Trophoblast cell (in vitro differentiated cells and primary cell): ENCODE measurements around the gene CD300LG.

Experiments
- DNase-seq, 2 donors: peaks; one replicate each; pipeline ENCODE4 v3.0.0-alpha.2; 2016
- H2AFZ ChIP-seq: 2 replicates; pipeline ENCODE4 v1.6.1; 2013; ENCODE audit warnings: low read length, moderate library complexity, mild to moderate bottlenecking; ENCODE audit not compliant: insufficient read depth, poor library complexity
- H2AK5ac ChIP-seq: 2 replicates; pipeline ENCODE4 v1.6.1; 2013; ENCODE audit warnings: mild to moderate bottlenecking, low read length
- H2BK120ac ChIP-seq: 2 replicates; pipeline ENCODE4 v1.6.1; 2013; ENCODE audit warnings: low read length, mild to moderate bottlenecking, moderate library complexity; ENCODE audit not compliant: insufficient read depth, poor library complexity
- H2BK12ac ChIP-seq: 2 replicates; pipeline ENCODE4 v1.6.1; 2013; ENCODE audit warnings: mild to moderate bottlenecking, low read length, moderate library complexity
- H2BK5ac ChIP-seq: 2 replicates; pipeline ENCODE4 v1.6.1; 2013; ENCODE audit warnings: low read length, low read depth, moderate library complexity, mild to moderate bottlenecking; ENCODE audit not compliant: poor library complexity
- H3K14ac ChIP-seq: 2 replicates; pipeline ENCODE4 v1.6.1; 2013; ENCODE audit warnings: mild to moderate bottlenecking, low read length
- H3K18ac ChIP-seq: 2 replicates; pipeline ENCODE4 v1.6.1; 2013; ENCODE audit warnings: mild to moderate bottlenecking, low read length
- H3K23ac ChIP-seq: 2 replicates; pipeline ENCODE4 v1.6.1; 2013; ENCODE audit warnings: low read length
- H3K27ac ChIP-seq: 2 replicates; pipeline ENCODE4 v1.5.1; 2013; ENCODE audit warnings: low read depth, mild to moderate bottlenecking, inconsistent platforms, low read length, moderate library complexity
- H3K27me3 ChIP-seq: 2 replicates; pipeline ENCODE4 v1.6.1; 2013; ENCODE audit warnings: inconsistent platforms, mild to moderate bottlenecking, low read length, moderate library complexity; ENCODE audit not compliant: insufficient read depth
- H3K36me3 ChIP-seq, 2 experiments: 1 replicate in 1 of 2; 2 replicates in 1 of 2; pipeline ENCODE4 v1.6.1; 2013; ENCODE audit warnings: low read length in 2 of 2, mild to moderate bottlenecking in 2 of 2, moderate library complexity in 1 of 2; ENCODE audit not compliant: insufficient read depth in 2 of 2, control insufficient read depth in 1 of 2
- H3K4ac ChIP-seq: 2 replicates; pipeline ENCODE4 v1.6.1; 2013; ENCODE audit warnings: low read depth, mild to moderate bottlenecking, low read length, moderate library complexity
- H3K4me1 ChIP-seq, 2 experiments: 1 replicate in 1 of 2; 2 replicates in 1 of 2; pipeline ENCODE4 v1.6.1; 2013; ENCODE audit warnings: low read length in 2 of 2, mild to moderate bottlenecking in 2 of 2, moderate library complexity in 1 of 2; ENCODE audit not compliant: insufficient read depth in 2 of 2, control insufficient read depth in 1 of 2
- H3K4me2 ChIP-seq: 2 replicates; pipeline ENCODE4 v1.6.1; 2013; ENCODE audit warnings: inconsistent platforms, mild to moderate bottlenecking, low read length, moderate library complexity
- H3K4me3 ChIP-seq: 2 replicates; pipeline ENCODE4 v1.5.1; 2013; ENCODE audit warnings: mild to moderate bottlenecking, low read depth, low read length, inconsistent platforms
- H3K79me1 ChIP-seq: one replicate; pipeline ENCODE4 v1.6.1; 2013; ENCODE audit warnings: low read length
- H3K79me2 ChIP-seq: 2 replicates; pipeline ENCODE4 v1.6.1; 2013; ENCODE audit warnings: low read length, mild to moderate bottlenecking; ENCODE audit not compliant: control insufficient read depth, insufficient read depth, poor library complexity
- H3K9ac ChIP-seq: 2 replicates; pipeline ENCODE4 v1.6.1; 2013; ENCODE audit warnings: mild to moderate bottlenecking, low read length
- H3K9me3 ChIP-seq: 2 replicates; pipeline ENCODE4 v1.6.1; 2013; ENCODE audit warnings: low read depth, mild to moderate bottlenecking, control low read depth, inconsistent platforms, low read length; ENCODE audit not compliant: insufficient read depth
- H4K12ac ChIP-seq: 2 replicates; pipeline ENCODE4 v1.6.1; 2013; ENCODE audit warnings: low read depth, mild to moderate bottlenecking, low read length, moderate library complexity
- H4K8ac ChIP-seq: 2 replicates; pipeline ENCODE4 v1.6.1; 2013; ENCODE audit warnings: low read depth, mild to moderate bottlenecking, low read length, moderate library complexity
- H4K91ac ChIP-seq: one replicate; pipeline ENCODE4 v1.6.1; 2013; ENCODE audit warnings: low read depth, mild to moderate bottlenecking, low read length, moderate library complexity
- WGBS: extraction: QIAGEN DNeasy Blood & Tissue Kit; methylation state at CpG from one replicate; pipeline ENCODE4 v1.1.7; 2013; ENCODE audit warnings: missing lambda C conversion rate; ENCODE audit not compliant: insufficient read length, insufficient coverage; ENCODE audit errors: extremely low coverage; 5-methylcytosine and 5-hydroxymethylcytosine counted together

Gene CD300LG

GRCh38 chr17:43832976-43833829 lies 13.8 kb upstream of the CD300LG start, which contains the start of gene MPP3:
MPP3 (minus strand) TSS chr17:43833146; CDS start chr17:43831906, 1,240 bp downstream.
- WGBS, result no CpG with 5 or more reads among the region's 87 CpGs

GRCh38 chr17:43834106-43834505 lies 12.9 kb upstream of the CD300LG start:
- WGBS, result no CpG with 5 or more reads among the region's 2 CpGs
- Histone ChIP-seq H3K18ac (no peak overlapping the region), H3K9ac (no peak overlapping the region), H2AFZ (no peak overlapping the region), H3K23ac (no peak overlapping the region), H3K4me1 (peaks cover 5 to 6% of the 10 kb centered on the region in 2 experiments), H2BK12ac (no peak overlapping the region), H4K91ac (no peak overlapping the region), H3K36me3 (no peaks in the 10 kb centered on the region), H3K9me3 (no peaks in the 10 kb centered on the region), H3K79me2 (no peaks in the 10 kb centered on the region), H3K79me1 (no peaks in the 10 kb centered on the region), H3K4me2 (no peak overlapping the region), H2AK5ac (no peak overlapping the region), H4K8ac (no peak overlapping the region), H3K4me3 (no peak overlapping the region), H4K12ac (no peak overlapping the region), H3K27ac (no peak overlapping the region), H2BK5ac (no peak overlapping the region), H3K14ac (no peak overlapping the region), H3K27me3 (peaks cover 30% of the 10 kb centered on the region), H2BK120ac (no peak overlapping the region), H3K4ac (no peak overlapping the region)
- DNase-seq, result peak; percentile 44 to 53

More at GRCh38 chr17:43832976-43833829, 13.8 kb upstream of the CD300LG start, which contains the start of gene MPP3:
- no peak within 1 kb of the TSS for H4K8ac ChIP-seq
- H2AK5ac ChIP-seq, result no peak within 1 kb of the TSS
- no peak within 1 kb of the TSS for H4K91ac ChIP-seq
- H3K79me1 ChIP-seq, result no peaks in the 10 kb centered on the region
- H2BK5ac ChIP-seq, result no peak within 1 kb of the TSS
- H2AFZ ChIP-seq, result peak within 1 kb of the TSS; percentile 45
- H4K12ac ChIP-seq, result no peak within 1 kb of the TSS
- no peaks in the 10 kb centered on the region for H3K79me2 ChIP-seq
- DNase-seq, result peak; percentile 64 to 70
- H3K14ac ChIP-seq, result no peak within 1 kb of the TSS
- H3K36me3 ChIP-seq, result no peaks in the 10 kb centered on the region
- H3K9me3 ChIP-seq, result no peaks in the 10 kb centered on the region
- no peak within 1 kb of the TSS for H2BK12ac ChIP-seq
- H3K4me3 ChIP-seq, result peak within 1 kb of the TSS; percentile 77
- no peak within 1 kb of the TSS for H3K27ac ChIP-seq
- H3K4ac ChIP-seq, result no peak within 1 kb of the TSS
- no peak within 1 kb of the TSS for H3K23ac ChIP-seq
- peaks cover 5 to 6% of the 10 kb centered on the region in 2 experiments for H3K4me1 ChIP-seq
- H2BK120ac ChIP-seq, result no peak within 1 kb of the TSS
- H3K4me2 ChIP-seq, result peak within 1 kb of the TSS; percentile 91
- H3K9ac ChIP-seq, result no peak within 1 kb of the TSS
- no peak within 1 kb of the TSS for H3K18ac ChIP-seq
- H3K27me3 ChIP-seq, result peaks cover 30% of the 10 kb centered on the region

- Histone ChIP-seq H3K27me3 (no peaks in the 10 kb centered on the region), H4K8ac (no peak overlapping the region), H2AK5ac (no peak overlapping the region), H3K4ac (no peak overlapping the region), H2BK5ac (no peak overlapping the region), H4K12ac (no peak overlapping the region), H3K4me3 (no peak overlapping the region), H3K14ac (no peak overlapping the region), H3K4me2 (no peak overlapping the region), H3K18ac (no peak overlapping the region), H3K36me3 (no peaks in the 10 kb centered on the region), H2BK120ac (no peak overlapping the region), H3K23ac (no peak overlapping the region), H3K4me1 (no peaks in the 10 kb centered on the region), H3K27ac (no peak overlapping the region), H3K79me1 (no peaks in the 10 kb centered on the region), H3K9me3 (no peaks in the 10 kb centered on the region), H2AFZ (no peak overlapping the region), H4K91ac (no peak overlapping the region), H2BK12ac (no peak overlapping the region), H3K79me2 (no peaks in the 10 kb centered on the region), H3K9ac (no peak overlapping the region)
- peak; percentile 38 to 39 for DNase-seq
- WGBS, result no CpG with 5 or more reads among the region's 7 CpGs
Measured at GRCh38 chr17:43839670-43840108, 7.3 kb upstream of the CD300LG start.

- Histone ChIP-seq H3K36me3 (no peaks in the 10 kb centered on the region), H3K79me1 (no peaks in the 10 kb centered on the region), H2BK12ac (no peak overlapping the region), H3K9ac (no peak overlapping the region), H2BK120ac (no peak overlapping the region), H3K18ac (no peak overlapping the region), H3K9me3 (no peaks in the 10 kb centered on the region), H2AK5ac (no peak overlapping the region), H3K4me1 (no peaks in the 10 kb centered on the region), H3K27me3 (no peaks in the 10 kb centered on the region), H4K12ac (no peak overlapping the region), H3K27ac (no peak overlapping the region), H3K4me2 (no peak overlapping the region), H3K4me3 (no peak overlapping the region), H3K4ac (no peak overlapping the region), H4K8ac (no peak overlapping the region), H3K23ac (no peak overlapping the region), H4K91ac (no peak overlapping the region), H2BK5ac (no peak overlapping the region), H3K14ac (no peak overlapping the region), H2AFZ (no peak overlapping the region), H3K79me2 (no peaks in the 10 kb centered on the region)
- WGBS, result no CpG with 5 or more reads among the region's 4 CpGs
- DNase-seq, result no peak
Measured at GRCh38 chr17:43840814-43841213, 6.2 kb upstream of the CD300LG start.
